ENCODE measurements around the gene FRY. TPM values are rescaled to one million over a fixed set of nuclear protein-coding genes. Genes with fewer than 3 reads are reported as not detected.

Gene FRY
- total RNA-seq, 1 donor: 12.3 TPM

DNA sequence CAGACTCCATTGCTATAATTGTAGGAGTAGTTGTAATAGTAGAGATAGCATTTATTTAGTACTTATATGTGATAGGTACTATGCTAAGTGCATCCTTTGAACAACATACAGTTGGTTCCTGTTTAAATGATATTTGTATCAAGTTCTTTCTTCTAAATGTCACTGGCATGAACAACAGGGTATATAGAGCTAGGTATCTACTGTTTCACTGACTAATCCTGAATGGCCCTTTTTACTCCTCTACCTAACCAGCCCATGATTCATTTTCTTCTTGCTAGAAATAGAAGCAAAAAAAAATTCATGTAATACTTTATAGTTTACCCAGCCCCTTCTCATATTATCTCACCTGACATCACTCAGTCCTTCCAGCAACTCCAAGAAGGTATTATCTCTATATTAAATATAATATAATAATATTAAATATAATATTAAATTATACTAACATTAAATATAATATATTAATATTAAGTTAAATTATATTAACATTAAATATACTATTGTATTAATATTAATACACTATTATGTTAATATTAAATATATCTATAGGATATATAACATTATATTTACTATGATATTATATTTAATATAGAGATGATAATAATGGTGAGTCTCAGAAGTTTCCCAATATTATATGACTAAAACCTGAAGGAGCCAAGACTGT is 74.2 kb downstream of the FRY start:
- Histone ChIP-seq H3K27me3 (ENCODE audit: insufficient read depth, low read length) (no peaks in the 10 kb centered on the region), H2AFZ (ENCODE audit: low read length) (no peak overlapping the region), H3K4me2 (ENCODE audit: insufficient read depth, low read length) (no peak overlapping the region), H3K9me3 (ENCODE audit: low read depth, low read length) (no peaks in the 10 kb centered on the region), H3K36me3 (ENCODE audit: insufficient read depth, low read length) (no peaks in the 10 kb centered on the region), H4K20me1 (ENCODE audit: insufficient read depth, low read length) (no peaks in the 10 kb centered on the region), H3K4me3 (ENCODE audit: insufficient read depth, low read length) (no peak overlapping the region), H3K27ac (ENCODE audit: low read depth, low read length) (no peak overlapping the region), H3K4me1 (ENCODE audit: insufficient read depth, low read length) (no peaks in the 10 kb centered on the region), H3K79me2 (ENCODE audit: insufficient read depth, low read length) (no peaks in the 10 kb centered on the region)
- TF ChIP-seq, protein P1, sequence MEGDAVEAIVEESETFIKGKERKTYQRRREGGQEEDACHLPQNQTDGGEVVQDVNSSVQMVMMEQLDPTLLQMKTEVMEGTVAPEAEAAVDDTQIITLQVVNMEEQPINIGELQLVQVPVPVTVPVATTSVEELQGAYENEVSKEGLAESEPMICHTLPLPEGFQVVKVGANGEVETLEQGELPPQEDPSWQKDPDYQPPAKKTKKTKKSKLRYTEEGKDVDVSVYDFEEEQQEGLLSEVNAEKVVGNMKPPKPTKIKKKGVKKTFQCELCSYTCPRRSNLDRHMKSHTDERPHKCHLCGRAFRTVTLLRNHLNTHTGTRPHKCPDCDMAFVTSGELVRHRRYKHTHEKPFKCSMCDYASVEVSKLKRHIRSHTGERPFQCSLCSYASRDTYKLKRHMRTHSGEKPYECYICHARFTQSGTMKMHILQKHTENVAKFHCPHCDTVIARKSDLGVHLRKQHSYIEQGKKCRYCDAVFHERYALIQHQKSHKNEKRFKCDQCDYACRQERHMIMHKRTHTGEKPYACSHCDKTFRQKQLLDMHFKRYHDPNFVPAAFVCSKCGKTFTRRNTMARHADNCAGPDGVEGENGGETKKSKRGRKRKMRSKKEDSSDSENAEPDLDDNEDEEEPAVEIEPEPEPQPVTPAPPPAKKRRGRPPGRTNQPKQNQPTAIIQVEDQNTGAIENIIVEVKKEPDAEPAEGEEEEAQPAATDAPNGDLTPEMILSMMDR (IDR thresholded peaks at IDR 0.05; ENCODE audit: extremely low read depth, low read depth, low read length): no peak
- DNase-seq (ENCODE audit: insufficient read length, low spot score, missing footprints): no peak

DNA sequence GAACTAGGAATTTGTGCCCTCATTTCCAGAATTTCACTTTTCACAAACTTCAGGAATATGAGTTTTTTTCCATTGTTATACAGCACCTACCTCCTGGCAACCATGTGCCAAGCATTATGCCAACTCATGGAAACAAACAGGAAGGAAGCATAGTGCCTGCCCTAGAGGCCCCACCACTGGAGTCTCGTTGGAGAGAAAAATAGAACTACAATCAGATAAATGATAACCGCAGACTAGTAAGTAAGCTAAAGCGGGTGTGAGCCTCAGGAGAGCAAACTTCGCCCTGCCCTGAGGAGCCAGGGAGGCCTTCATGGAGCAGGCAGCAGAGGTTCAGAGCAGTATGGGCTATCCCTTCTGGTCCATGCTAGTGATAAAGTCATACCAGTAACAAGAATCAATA is 75.9 kb downstream of the FRY start:
- no peaks in the 10 kb centered on the region for H4K20me1 ChIP-seq (ENCODE audit: insufficient read depth, low read length)
- H3K4me1 ChIP-seq (ENCODE audit: insufficient read depth, low read length): no peaks in the 10 kb centered on the region
- TF ChIP-seq, protein P1 (IDR thresholded peaks at IDR 0.05; ENCODE audit: extremely low read depth, low read depth, low read length): no peak
- DNase-seq (ENCODE audit: insufficient read length, low spot score, missing footprints): no peak
- H3K36me3 ChIP-seq (ENCODE audit: insufficient read depth, low read length): no peaks in the 10 kb centered on the region
- H3K27me3 ChIP-seq (ENCODE audit: insufficient read depth, low read length): no peaks in the 10 kb centered on the region
- H3K79me2 ChIP-seq (ENCODE audit: insufficient read depth, low read length): no peaks in the 10 kb centered on the region
- no peaks in the 10 kb centered on the region for H3K9me3 ChIP-seq (ENCODE audit: low read depth, low read length)
- H3K4me2 ChIP-seq (ENCODE audit: insufficient read depth, low read length): no peak overlapping the region
- no peak overlapping the region for H3K4me3 ChIP-seq (ENCODE audit: insufficient read depth, low read length)
- H3K27ac ChIP-seq (ENCODE audit: low read depth, low read length): no peak overlapping the region
- H2AFZ ChIP-seq (ENCODE audit: low read length): no peak overlapping the region

DNA sequence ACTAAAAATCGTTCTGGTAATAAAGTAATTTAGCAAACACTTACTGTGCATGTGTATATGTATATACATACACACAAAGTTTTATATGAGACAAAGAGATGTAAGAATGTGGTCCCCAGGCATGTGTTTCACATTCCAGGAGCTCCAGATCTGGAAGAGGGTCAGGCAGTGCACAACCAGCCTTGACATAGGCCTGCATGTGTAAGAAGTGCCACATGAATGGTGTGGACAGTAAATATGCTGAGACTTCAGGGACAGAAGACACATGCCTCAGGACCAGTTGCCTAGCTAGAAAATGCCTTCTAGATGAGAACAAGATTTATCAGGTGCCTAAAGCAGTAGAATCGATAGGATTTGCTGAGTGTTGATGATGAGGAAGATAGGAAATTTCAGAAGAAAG is 76.4 kb downstream of the FRY start:
- Histone ChIP-seq H3K27me3 (ENCODE audit: insufficient read depth, low read length) (no peaks in the 10 kb centered on the region), H3K79me2 (ENCODE audit: insufficient read depth, low read length) (no peaks in the 10 kb centered on the region), H3K36me3 (ENCODE audit: insufficient read depth, low read length) (no peaks in the 10 kb centered on the region), H3K4me1 (ENCODE audit: insufficient read depth, low read length) (no peaks in the 10 kb centered on the region), H3K9me3 (ENCODE audit: low read depth, low read length) (no peaks in the 10 kb centered on the region), H3K27ac (ENCODE audit: low read depth, low read length) (no peak overlapping the region), H4K20me1 (ENCODE audit: insufficient read depth, low read length) (no peaks in the 10 kb centered on the region), H3K4me3 (ENCODE audit: insufficient read depth, low read length) (no peak overlapping the region), H2AFZ (ENCODE audit: low read length) (no peak overlapping the region), H3K4me2 (ENCODE audit: insufficient read depth, low read length) (no peak overlapping the region)
- TF ChIP-seq, protein P1 (IDR thresholded peaks at IDR 0.05; ENCODE audit: extremely low read depth, low read depth, low read length): no peak
- no peak for DNase-seq (ENCODE audit: insufficient read length, low spot score, missing footprints)

DNA sequence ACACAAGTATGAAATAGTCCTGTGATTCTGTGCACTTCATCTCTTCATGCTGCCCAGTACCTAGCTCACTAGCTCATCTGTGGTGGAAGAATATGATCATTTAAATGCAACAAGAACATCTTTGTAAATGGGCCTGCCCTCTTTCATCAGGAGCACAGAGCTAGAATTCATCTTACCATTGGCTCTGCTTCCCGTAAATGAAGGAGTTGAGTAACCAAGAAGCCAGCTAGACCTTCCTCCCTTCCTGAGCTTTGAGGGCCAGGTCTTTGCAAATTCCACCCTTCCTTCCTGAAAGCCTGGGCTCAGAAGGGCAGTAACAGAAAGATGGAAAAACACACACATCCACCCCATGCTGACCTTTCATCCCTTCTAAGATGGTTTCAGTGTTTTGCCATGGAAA is 82.0 kb downstream of the FRY start:
- TF ChIP-seq, protein P1 (IDR thresholded peaks at IDR 0.05; ENCODE audit: extremely low read depth, low read depth, low read length): no peak
- no peak for DNase-seq (ENCODE audit: insufficient read length, low spot score, missing footprints)
- Histone ChIP-seq H3K9me3 (ENCODE audit: low read depth, low read length) (no peaks in the 10 kb centered on the region), H3K27ac (ENCODE audit: low read depth, low read length) (no peak overlapping the region), H3K79me2 (ENCODE audit: insufficient read depth, low read length) (no peaks in the 10 kb centered on the region), H3K4me1 (ENCODE audit: insufficient read depth, low read length) (peaks cover 5% of the 10 kb centered on the region), H3K4me2 (ENCODE audit: insufficient read depth, low read length) (no peak overlapping the region), H3K36me3 (ENCODE audit: insufficient read depth, low read length) (no peaks in the 10 kb centered on the region), H4K20me1 (ENCODE audit: insufficient read depth, low read length) (no peaks in the 10 kb centered on the region), H3K27me3 (ENCODE audit: insufficient read depth, low read length) (no peaks in the 10 kb centered on the region), H2AFZ (ENCODE audit: low read length) (no peak overlapping the region), H3K4me3 (ENCODE audit: insufficient read depth, low read length) (no peak overlapping the region)
